Stimulated activated CD4-positive, alpha-beta T cell treated with anti-CD3 and anti-CD28 coated beads, Interleukin-1b, Interleukin-23, amount 100 ng/mL, for 48 hours (primary cell): ENCODE results near the gene ZC2HC1C.
"Not testable (repeated sequence)": the region's sequence is repeated elsewhere in the genome, so short reads cannot be mapped to it uniquely, and the experiment has no call there.

ENCODE experiments used
- DNase-seq: peaks from one replicate; pipeline ENCODE4 v3.0.0-alpha.2; 2020

The ZC2HC1C gene

GRCh38 chr14:75054421-75054820, 15.0 kb upstream of the ZC2HC1C start:
- no peak for DNase-seq

GRCh38 chr14:75059642-75060041, 9.8 kb upstream of the ZC2HC1C start:
- no peak for DNase-seq

- DNase-seq, result no peak
Measured at GRCh38 chr14:75060420-75060819, 9.0 kb upstream of the ZC2HC1C start.

- no peak for DNase-seq
Measured at GRCh38 chr14:75063013-75063412, 6.4 kb upstream of the ZC2HC1C start.

GRCh38 chr14:75063491-75064204, 5.8 kb upstream of the ZC2HC1C start, which contains the start of gene ACYP1:
Gene ACYP1 (minus strand): TSS chr14:75064024. CDS start chr14:75063553, 471 bp downstream.
- DNase-seq, result peak; percentile 90

- DNase-seq, result no peak
Measured at GRCh38 chr14:75064205-75064567, 5.3 kb upstream of the ZC2HC1C start.

GRCh38 chr14:75066691-75067090, 2.8 kb upstream of the ZC2HC1C start:
- DNase-seq, result no peak

- no peak for DNase-seq
Measured at GRCh38 chr14:75067212-75067611, 2.2 kb upstream of the ZC2HC1C start.

- DNase-seq, result not testable (repeated sequence)
Measured at GRCh38 chr14:75067765-75068164, 1.7 kb upstream of the ZC2HC1C start.

GRCh38 chr14:75068294-75069120, 934 bp upstream of the ZC2HC1C start:
- DNase-seq, result no peak

GRCh38 chr14:75069811-75070145, 337 bp downstream of the ZC2HC1C start:
- DNase-seq, result no peak

GRCh38 chr14:75070383-75070782, 942 bp downstream of the ZC2HC1C start:
- DNase-seq, result no peak

GRCh38 chr14:75077794-75078193, 8.4 kb downstream of the ZC2HC1C start:
- no peak for DNase-seq

- no peak for DNase-seq
Measured at GRCh38 chr14:75079521-75079920, 10.1 kb downstream of the ZC2HC1C start.

GRCh38 chr14:75081660-75082229, 12.3 kb downstream of the ZC2HC1C start:
- no peak for DNase-seq

GRCh38 chr14:75083271-75083670, 13.8 kb downstream of the ZC2HC1C start:
- DNase-seq, result no peak

GRCh38 chr14:75084513-75084912, 15.1 kb downstream of the ZC2HC1C start:
- no peak for DNase-seq

GRCh38 chr14:75088153-75088552, 18.7 kb downstream of the ZC2HC1C start:
- no peak for DNase-seq

- DNase-seq, result peak; percentile 12
Measured at GRCh38 chr14:75088566-75089373, 19.3 kb downstream of the ZC2HC1C start.

GRCh38 chr14:75090353-75090752, 20.9 kb downstream of the ZC2HC1C start:
- no peak for DNase-seq

- no peak for DNase-seq
Measured at GRCh38 chr14:75091251-75091650, 21.8 kb downstream of the ZC2HC1C start.

GRCh38 chr14:75092698-75093097, 23.3 kb downstream of the ZC2HC1C start:
- DNase-seq, result no peak

- no peak for DNase-seq
Measured at GRCh38 chr14:75094896-75095295, 25.5 kb downstream of the ZC2HC1C start.
